Measurements from ENCODE around the gene RNF151. TPM values are rescaled to one million over a fixed set of nuclear protein-coding genes. Genes with fewer than 3 reads are reported as not detected.
"Not testable (repeated sequence)": the region's sequence is repeated elsewhere in the genome, so short reads cannot be mapped to it uniquely, and the experiment has no call there.

The RNF151 gene, protein sequence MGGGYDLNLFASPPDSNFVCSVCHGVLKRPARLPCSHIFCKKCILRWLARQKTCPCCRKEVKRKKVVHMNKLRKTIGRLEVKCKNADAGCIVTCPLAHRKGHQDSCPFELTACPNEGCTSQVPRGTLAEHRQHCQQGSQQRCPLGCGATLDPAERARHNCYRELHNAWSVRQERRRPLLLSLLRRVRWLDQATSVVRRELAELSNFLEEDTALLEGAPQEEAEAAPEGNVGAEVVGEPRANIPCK
- under 1 TPM in 1 of 3 donors, not detected in 2; 0.13 TPM for polyA plus RNA-seq

DNA sequence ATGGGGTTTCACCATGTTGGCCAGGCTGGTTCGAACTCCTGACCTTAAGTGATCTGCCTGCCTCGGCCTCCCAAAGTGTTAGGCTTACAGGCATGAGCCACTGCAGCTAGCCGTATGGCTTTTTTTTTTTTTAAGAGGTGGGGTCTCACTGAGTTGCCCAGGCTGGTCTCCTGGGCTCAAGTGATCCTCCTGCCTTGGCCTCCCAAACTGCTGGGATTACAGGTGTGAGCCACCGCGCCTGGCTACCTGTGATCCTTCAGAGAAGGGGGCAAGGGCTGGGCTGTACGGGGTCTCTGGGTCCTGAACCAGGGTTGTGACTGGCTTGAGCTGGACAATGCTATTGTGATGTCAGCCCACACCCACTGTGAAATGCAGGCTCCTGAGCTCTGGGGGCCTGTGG, at the start of gene RNF151:
Gene RNF151, plus strand, starts transcription at position 397 of the 400 bp plus-strand sequence. CDS start 26 bp downstream, outside the sequence.
- WGBS, 3 donors: 98% methylated on average over 6 of the region's 6 CpGs
- no peak within 1 kb of the TSS for H3K27ac ChIP-seq (ENCODE audit: low read depth, low read length)

GRCh38 chr16:1917056-1917664, 49.5 kb upstream of the RNF151 start:
- no peak overlapping the region for H3K27ac ChIP-seq (ENCODE audit: low read depth, low read length)
- 6 to 13% (median 8%) methylated on average over 22 of the region's 22 CpGs for WGBS, 3 donors

GRCh38 chr16:1917665-1918350, 48.8 kb upstream of the RNF151 start:
- 1 to 2% (median 1%) methylated on average over 76 to 81 of the region's 81 CpGs for WGBS, 3 donors
- H3K27ac ChIP-seq (ENCODE audit: low read depth, low read length): no peak overlapping the region

DNA sequence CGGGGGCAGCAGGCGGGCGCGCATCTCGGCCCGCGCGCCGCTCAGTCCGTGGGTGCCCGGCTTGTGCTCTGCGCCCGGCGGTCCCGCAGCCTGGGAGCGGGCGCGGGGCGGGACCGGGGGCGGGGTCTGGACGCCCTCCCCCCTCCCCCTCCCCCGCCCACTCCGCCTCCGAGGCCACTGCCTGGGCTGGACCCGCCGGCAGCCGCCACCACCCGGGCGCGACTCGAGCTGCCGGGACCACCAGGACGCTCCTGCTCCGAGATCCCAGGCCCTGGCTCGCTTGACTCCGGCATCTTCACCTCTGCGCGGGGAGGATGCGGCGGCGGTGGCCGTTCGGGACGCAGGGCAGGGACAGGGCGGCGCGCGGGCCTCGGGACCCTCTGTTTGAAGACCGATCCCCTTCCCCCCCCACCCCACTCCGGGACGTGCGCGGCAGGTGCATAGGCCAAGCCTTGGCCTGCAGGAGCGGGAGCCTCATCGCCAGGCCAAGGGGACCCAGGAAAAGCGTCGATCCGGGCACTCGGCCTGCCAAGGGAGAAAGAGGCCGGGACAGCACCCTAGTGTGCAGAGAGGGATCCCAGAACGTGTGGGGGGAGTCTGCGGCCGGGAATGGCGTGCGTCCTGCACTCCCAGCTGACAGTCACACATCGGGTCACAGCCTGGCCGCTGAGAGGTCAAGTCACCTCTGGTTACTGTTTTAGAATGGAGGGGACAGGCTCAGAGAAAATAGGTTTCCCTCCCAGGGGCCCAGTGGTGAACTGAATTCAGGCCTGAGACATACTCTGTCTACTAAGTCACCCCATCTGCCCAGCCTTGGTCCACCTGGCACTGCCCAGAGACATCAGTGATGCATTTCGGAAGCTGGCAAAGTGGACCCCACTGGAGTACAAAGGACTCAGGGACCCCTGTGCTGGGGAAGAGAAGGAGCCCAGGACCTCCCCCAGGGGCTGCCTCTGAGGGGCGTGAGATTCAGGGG, 48.0 kb upstream of the RNF151 start, which contains the start of gene HS3ST6:
Gene HS3ST6, minus strand, starts transcription at position 65 of the 976 bp plus-strand sequence. CDS start 92 bp downstream, outside the sequence.
- H3K27ac ChIP-seq (ENCODE audit: low read depth, low read length): no peak within 1 kb of the TSS
- WGBS, 3 donors: 5 to 7% (median 6%) methylated on average over 48 to 70 of the region's 71 CpGs

DNA sequence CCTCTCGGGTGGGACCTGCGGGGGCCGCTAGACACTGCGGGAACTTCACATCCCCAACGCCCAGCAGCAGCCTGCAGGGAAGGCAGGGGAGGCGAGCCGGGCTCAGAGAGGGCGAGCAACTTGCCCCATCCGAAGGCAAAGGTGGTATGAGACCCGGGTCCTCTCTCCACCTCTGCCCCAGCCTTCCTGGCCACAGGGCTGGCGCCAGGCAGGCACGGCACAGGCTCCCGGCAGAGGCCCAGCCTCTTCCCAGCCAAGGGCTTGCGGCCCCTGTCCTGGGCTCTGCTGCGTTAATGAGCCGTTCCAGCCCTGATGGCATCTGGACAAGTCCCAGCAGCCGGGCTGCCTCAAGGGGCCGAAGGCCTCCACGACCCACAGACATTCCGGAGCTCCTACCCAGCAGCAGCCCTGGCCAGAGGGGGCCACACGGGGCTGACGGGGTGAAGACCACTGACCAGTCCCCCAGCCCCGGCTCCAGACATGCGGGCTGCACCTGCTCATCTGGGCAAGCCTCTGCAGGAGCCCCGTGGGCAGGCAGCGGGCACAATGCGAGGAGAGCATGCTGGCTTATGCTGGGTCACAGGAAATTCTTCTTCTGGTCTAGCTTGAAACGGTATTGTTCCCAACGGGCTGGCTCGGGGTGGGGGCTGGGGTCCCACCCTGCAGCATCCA, 47.2 kb upstream of the RNF151 start:
- WGBS, 3 donors: 30 to 43% (median 33%) methylated on average over 27 to 30 of the region's 30 CpGs
- H3K27ac ChIP-seq (ENCODE audit: low read depth, low read length): no peak overlapping the region

GRCh38 chr16:1920122-1920521, 46.5 kb upstream of the RNF151 start:
- not testable (repeated sequence) for H3K27ac ChIP-seq (ENCODE audit: low read depth, low read length)
- WGBS, 3 donors: 60 to 71% (median 70%) methylated on average over 21 of the region's 21 CpGs

- WGBS, 3 donors: 9 to 16% (median 15%) methylated on average over 14 to 15 of the region's 15 CpGs
- H3K27ac ChIP-seq (ENCODE audit: low read depth, low read length): no peak overlapping the region
Observed at GRCh38 chr16:1920727-1921171, 45.9 kb upstream of the RNF151 start.

DNA sequence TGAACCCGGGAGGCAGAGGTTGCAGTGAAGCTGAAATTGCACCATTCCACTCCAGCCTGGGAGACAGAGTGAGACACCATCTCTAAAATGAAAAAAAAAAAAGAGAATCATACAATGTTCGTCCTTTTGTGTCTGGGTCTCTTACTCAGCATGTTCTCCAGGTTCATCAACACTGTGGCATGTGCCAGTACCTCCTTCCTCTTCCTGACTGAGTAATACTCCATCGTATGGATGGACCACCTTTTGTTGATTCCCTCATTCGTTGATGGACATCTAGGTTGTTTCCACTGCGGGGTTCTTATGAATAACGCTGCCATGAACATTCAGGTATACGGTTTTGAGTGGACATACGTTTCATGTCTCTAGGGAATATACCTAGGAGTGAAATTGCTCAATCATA, 44.3 kb upstream of the RNF151 start:
- no peak overlapping the region for H3K27ac ChIP-seq (ENCODE audit: low read depth, low read length)
- 77 to 84% (median 78%) methylated on average over 8 of the region's 8 CpGs for WGBS, 3 donors

DNA sequence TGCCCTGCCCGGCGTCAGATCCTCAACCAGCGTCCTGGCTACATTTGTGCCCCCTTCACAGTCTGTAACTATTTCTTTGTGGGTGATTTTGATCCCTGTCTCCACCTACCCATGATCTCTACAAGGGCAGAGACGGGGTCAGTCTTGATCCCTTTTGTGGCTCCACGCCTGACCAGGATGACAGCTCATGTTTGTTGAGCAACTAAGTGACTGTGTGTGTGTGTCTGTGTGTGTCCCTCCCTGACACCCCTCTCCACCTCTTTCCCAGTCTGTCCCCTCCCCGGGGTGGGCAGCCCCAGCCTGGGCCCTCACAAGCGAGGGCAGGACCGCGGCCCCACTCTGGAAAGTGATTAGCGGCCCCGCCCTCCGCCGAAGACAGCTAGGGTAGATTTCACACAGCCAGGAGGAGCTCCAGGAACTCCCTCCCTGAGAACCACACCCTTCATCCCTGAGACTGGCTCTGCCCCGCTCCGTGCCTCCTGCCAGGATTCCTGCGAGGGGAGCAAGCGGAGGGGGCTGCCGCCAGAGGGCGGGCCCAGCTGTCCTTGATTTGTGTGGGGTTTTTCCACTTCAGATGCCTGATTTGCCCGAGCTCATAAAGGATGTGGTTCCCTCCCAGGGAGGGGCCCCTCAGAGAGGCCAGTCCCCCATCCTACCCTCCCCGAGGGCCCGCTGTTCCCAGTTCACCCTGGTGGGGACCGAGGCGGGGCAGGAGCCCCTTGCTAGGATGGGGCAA, 43.2 kb upstream of the RNF151 start:
- WGBS, 3 donors: 18 to 20% (median 19%) methylated on average over 24 of the region's 24 CpGs
- H3K27ac ChIP-seq (ENCODE audit: low read depth, low read length): no peak overlapping the region

DNA sequence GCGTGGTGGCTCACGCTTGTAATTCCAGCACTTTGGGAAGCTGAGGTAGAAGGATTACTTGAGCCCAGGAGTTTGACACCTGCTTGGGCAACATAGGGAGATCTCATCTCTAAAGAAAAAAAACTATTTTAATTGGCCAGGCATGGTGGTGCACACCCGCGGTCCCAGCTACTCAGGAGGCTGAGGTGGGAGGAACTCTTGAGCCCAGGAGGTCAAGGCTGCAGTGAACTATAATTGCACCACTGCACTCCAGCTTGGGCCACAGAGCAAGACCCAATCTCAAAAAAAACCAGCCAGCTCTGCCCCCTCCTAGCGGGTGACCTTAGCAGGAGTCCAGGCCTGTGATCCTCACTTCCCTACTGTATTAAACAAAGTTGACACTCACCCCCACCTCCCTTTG, 42.6 kb upstream of the RNF151 start:
- H3K27ac ChIP-seq (ENCODE audit: low read depth, low read length): no peak overlapping the region
- WGBS, 3 donors: 68 to 80% (median 70%) methylated on average over 5 of the region's 5 CpGs

DNA sequence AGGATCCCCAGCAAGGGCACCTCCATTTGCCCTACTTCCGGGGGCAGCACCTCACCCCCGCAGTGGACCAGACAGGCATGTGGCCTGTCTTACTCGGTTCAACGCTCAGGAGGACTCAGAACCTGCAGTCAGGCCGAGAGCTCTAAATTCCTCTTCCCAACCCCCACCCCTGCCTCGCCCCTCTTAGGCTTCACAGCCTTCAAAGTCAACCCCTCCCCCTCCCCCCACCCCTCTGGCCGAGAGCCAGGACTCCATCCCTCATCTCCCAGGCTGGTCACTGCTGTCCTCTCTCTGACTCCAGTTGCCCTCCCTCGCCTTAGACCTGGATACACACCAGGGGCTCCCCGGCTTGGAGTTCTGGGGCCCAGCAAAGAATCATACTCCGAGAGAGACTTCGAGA, 40.4 kb upstream of the RNF151 start:
- no peak overlapping the region for H3K27ac ChIP-seq (ENCODE audit: low read depth, low read length)
- whole genome bisulfite sequencing, 3 donors: 63 to 69% (median 66%) methylated on average over 9 to 11 of the region's 11 CpGs

DNA sequence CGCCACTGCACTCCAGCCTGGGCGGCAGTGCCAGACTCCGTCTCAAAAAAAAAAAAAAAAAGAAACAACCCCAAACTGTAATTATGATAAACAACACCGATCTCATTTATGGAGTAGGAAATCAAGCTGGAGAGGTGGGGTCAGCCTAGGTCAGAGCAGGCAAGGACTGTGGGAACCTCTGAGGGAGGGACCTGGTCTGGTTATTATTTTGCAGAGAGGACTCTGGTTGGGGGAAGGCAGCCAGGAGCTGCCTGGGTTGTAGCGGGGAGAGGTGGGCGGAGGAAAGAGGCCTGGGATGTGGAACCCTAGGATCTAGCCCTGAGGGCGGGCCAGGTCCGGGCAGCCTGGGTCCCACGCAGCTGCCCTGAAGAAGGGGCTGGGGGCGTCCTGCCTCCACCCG, 37.6 kb upstream of the RNF151 start:
- no peak overlapping the region for H3K27ac ChIP-seq (ENCODE audit: low read depth, low read length)
- 10 to 17% (median 12%) methylated on average over 9 to 11 of the region's 11 CpGs for WGBS, 3 donors

- 9 to 20% (median 11%) methylated on average over 40 to 70 of the region's 70 CpGs for WGBS, 3 donors
Observed at GRCh38 chr16:1929578-1930337, 36.9 kb upstream of the RNF151 start.

GRCh38 chr16:1930338-1930720, 36.3 kb upstream of the RNF151 start:
- WGBS, 3 donors: 64 to 84% (median 73%) methylated on average over 9 to 10 of the region's 10 CpGs
- H3K27ac ChIP-seq (ENCODE audit: low read depth, low read length): no peak overlapping the region

More at GRCh38 chr16:1929578-1930337, 36.9 kb upstream of the RNF151 start:
- no peak overlapping the region for H3K27ac ChIP-seq (ENCODE audit: low read depth, low read length)

- WGBS, 3 donors: 47 to 76% (median 71%) methylated on average over 19 of the region's 19 CpGs
- H3K27ac ChIP-seq (ENCODE audit: low read depth, low read length): no peak overlapping the region
Observed at GRCh38 chr16:1932050-1933028, 34.3 kb upstream of the RNF151 start.
